Putamen (tissue), 1 donor: ENCODE results near the gene GRM8.
"Not testable (repeated sequence)": the region's sequence is repeated elsewhere in the genome, so short reads cannot be mapped to it uniquely, and the experiment has no call there.

Source experiments
- DNase-seq: peaks from one replicate; pipeline ENCODE4 v3.0.0-alpha.2; 2016; ENCODE audit warnings: low spot score

The GRM8 gene

DNA sequence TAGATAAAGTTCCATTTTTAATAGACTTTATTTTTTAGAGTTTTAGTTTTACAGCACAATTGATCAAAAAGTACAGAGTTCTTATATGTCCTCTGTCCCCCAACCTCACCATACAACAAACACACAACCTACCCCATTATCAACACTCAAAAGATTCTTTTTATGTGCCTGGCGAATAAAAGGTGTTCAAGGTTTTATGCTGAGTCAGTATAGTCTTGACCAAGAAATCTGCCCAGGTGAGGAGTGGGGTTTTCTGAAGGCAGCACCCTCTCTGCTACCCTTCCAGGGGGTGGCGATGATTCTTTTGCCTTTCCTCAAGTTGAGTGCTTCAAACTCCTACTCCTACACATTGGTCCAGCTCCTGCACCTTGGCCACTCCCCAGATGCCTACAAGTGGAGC is 222.9 kb downstream of the GRM8 start:
- no peak for DNase-seq

DNA sequence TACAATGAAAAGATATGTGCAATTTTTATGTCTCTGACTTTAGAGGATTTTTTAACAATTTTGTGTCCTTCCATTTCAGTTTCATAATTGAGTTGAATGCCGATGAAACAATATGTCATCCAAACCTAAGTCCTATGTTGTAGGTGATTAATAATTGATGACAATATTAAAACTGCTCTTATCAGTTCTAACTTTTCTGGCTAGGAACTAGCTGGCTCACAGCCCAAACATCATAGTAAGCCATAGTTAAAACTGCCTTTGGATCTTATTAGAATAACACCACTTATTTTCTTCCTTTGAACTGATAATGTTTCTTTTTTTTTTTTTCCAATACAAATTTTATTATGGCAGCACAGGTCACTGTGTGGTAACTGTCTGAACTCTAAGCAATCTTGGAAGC is 230.9 kb downstream of the GRM8 start:
- no peak for DNase-seq

- no peak for DNase-seq
Observed at GRCh38 chr7:127021019-127021738, 231.6 kb downstream of the GRM8 start.

DNA sequence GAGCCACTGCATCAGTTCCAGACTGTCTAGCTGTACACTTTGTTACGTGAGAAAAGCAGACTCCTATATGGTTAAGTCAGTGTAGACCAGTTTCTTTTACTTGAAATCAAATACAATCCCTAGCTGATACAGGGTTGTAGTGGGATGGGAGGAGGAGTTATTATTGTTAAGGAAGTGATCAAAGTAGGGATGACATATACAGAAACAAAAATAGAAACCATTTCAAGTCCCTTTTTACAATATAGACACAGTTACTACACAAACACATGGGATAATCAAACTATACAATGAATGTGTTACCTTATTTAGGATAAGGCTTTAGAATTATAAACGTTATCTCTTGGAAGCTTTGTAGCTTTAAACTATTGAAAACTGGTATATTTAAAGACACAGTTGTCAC is 233.9 kb downstream of the GRM8 start:
- DNase-seq, result no peak

DNA sequence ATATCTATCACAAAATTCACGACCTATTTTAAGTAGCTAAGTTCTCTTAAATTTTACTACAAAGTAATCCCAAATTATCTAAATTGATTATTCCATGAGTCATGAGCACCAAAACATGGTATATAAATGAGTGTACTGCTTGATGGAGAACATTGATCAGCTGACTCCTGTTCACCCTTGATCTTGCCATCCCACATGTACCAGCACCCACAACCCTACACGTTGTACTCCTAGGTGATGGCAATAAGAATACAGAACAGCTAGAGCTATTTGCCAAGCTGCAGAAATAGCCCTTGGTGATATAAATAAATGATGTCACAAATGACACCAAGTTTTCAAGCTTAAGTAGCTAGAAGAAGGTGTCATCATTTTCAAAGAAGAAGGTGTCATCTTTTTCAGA is 235.5 kb downstream of the GRM8 start:
- no peak for DNase-seq

DNA sequence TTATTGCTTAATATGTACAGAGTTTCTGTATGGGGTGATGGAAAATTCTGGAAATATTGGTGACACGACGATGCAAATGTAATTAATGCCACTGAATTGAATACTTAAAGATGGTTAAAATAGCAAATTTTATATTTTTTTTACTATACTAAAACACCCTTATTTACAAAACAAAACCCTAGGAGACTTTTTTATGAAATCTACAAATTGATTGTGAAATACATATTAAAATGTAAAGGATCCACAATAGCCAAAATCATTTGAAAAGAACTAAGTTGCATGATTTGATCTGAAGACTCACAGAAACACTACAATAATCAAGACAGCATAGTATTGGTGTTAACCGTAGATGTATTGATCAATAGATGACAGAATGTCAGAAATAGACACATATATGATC is 252.0 kb downstream of the GRM8 start:
- DNase-seq, result no peak

- DNase-seq, result no peak
Observed at GRCh38 chr7:126996659-126997058, 256.1 kb downstream of the GRM8 start.

- no peak for DNase-seq
Observed at GRCh38 chr7:126993626-126994213, 259.0 kb downstream of the GRM8 start.

GRCh38 chr7:126988022-126988421 is 264.7 kb downstream of the GRM8 start:
- no peak for DNase-seq

GRCh38 chr7:126979722-126980121 is 273.0 kb downstream of the GRM8 start:
- no peak for DNase-seq

DNA sequence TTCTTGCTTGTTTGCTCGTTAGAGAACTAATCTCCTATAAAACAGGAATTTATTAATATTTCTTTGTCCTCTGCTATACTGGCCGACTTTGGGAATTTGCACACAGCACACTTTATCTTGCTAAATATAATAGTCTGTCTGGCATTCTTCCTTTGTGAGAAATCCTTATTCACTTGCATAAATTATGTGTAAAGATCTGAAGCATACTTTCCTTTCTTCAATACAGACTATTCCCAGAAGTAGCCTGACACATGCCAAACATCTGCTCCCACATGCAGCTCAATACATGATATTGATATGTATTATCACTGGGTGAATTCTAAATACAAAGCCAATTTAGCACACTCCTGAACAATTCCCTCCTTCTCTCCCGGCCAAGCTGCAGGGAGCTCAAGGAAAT is 273.9 kb downstream of the GRM8 start:
- no peak for DNase-seq

DNA sequence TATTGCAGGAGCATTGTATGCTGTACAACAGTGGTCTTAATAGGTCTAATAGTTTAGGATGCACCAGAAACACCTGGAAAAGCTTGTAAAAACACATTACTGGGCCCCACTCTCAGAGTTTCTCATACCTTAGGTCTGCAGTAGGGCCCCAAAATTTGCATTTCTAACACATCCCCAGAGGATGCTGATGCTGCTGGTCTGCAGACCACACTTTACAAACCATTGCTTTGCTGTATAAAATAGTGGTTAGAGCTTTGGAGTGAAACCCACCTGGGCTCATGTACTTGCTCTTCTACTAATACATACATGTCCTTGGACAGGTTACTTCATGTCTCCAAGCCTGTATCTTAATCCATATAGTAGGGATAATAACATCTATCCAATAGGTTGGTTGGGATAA is 279.7 kb downstream of the GRM8 start:
- no peak for DNase-seq

GRCh38 chr7:126972571-126972970 is 280.2 kb downstream of the GRM8 start:
- no peak for DNase-seq

DNA sequence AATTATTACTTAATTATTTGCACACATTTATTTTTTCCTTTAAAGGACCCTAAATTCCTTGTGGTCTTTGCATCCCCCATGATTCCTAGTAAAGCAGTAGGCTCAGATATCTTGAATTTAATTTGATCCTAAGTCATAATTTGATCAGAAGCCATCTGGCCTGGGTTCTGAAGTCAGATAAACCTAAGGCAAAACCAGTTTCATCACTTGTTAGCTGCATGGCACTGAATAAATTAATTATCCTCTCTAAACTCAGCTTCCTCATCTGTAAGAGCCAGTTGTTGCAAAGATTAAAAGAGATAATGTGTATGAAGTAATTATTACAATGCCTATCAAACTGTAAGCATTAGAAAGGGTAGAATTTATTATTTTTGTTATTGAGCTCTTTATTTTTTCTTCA is 293.1 kb downstream of the GRM8 start:
- no peak for DNase-seq

DNA sequence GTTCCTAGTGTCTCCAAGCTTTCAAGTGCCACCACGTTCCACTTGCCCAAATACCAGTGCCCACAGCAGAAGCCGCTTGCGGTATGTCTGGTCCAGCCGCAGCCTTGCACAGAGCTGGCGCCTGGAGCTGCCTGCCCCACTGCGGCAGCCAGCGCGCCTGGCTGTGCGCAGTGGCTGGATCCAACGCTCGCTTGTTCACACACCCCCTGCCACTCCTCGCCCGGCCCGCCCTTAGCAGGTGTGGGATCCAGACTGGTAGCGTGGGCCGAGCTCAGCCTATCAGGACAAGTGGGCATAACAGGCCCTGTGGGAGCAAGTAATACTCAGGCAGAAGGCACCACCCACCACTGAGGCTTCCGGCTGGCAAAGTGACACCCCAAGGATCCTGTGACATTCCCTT is 294.4 kb downstream of the GRM8 start:
- no peak for DNase-seq

GRCh38 chr7:126957443-126957842 is 295.3 kb downstream of the GRM8 start:
- no peak for DNase-seq

DNA sequence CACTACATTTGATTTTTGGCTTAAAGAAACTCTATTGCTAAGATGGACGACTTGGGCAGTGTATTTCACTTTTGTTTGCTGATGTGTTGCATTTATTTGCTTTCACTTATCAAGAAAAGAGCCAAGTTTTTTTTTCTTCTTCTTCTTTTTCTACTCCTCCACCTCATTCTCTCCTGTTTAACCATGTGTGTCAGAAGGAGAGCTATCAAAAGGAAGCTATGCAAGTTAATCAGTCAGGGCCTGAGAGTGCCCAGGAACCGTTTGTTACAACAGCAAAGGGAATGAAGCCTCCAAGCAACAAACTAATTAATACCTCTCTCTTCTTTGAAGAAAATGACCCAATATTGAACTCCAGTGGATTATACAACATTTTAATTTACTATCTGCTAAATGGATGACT is 299.3 kb downstream of the GRM8 start:
- DNase-seq, result no peak

- DNase-seq, result no peak
Observed at GRCh38 chr7:126948664-126949063, 304.1 kb downstream of the GRM8 start.

DNA sequence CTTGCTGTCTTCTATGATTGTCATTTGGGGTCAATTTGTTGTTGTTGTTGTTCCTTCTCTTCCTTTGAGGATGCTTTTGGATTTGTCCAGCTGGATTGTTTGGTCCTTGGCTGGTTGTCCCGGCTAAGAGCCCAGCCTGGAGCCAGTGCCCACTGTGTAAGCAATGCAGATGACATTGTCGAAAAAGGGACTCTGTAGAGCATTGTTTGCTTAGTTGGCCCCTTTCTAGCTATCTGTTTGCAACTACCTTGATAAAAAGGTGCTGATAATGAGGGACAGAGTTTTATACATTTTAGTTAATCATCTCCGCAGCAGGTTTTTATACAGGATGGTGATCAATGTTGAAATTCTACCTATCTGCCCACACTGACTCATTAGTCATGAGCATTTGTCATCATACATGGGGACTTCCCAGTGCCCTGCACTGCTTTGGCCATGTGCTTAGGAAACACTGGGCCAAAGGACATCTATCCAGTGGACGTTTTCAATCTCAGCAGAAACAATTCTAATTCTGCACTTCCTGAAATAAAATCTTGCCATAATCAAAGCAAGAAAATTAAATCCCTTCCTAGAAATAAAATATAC is 311.9 kb downstream of the GRM8 start:
- DNase-seq, result no peak

GRCh38 chr7:126937171-126937570 is 315.6 kb downstream of the GRM8 start:
- no peak for DNase-seq

DNA sequence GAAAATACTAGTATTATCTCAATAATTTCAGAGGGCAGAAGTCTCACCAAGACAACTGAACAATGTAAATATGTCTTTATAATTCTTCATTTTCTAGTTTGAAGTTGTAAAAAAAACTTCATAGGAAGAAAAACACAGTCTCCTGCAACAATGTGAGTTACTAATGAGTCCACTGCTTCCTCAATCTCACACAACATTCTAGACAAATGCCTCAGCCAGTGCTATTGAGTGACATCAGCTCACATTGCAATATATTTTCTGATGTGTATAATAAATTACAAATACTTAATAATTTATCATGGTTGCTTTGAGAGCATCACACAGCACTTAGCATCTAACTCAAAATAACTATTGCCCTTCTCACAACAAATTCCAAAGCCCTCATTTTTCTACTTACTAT is 321.2 kb downstream of the GRM8 start:
- DNase-seq, result no peak

DNA sequence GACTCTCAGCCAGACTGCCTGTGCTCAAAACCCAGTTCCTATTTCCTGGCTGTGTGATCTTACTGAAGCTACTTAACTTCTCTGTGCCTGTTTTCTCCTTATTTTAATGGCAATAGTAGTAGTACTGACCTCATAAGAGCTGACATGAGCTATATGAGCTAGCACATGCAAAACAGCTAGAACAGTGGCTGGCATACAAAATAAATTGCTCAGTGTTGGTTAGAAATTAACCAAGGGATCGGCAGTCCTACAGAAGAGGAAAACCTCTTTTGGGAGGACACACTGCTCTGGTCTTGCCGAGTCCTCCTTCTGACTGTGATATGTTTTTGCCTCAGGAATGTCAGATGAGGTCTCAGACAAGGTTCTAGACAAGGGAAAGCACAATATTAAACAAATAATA is 322.6 kb downstream of the GRM8 start:
- no peak for DNase-seq

GRCh38 chr7:126924477-126924876 is 328.3 kb downstream of the GRM8 start:
- DNase-seq, result no peak

GRCh38 chr7:126911627-126912026 is 341.1 kb downstream of the GRM8 start:
- not testable (repeated sequence) for DNase-seq
